Dendritic cell treated with granulocyte-macrophage colony-stimulating factor and Interleukin-4, amounts not matched to agents 40 ng/mL and 50 ng/mL, for 4 days (primary cell): Measurements from ENCODE around the gene ATP6V1C2.
A peak's percentile ranks its signal among the peaks of the same experiment; 100 is the strongest.
"Not testable (repeated sequence)": the region's sequence is repeated elsewhere in the genome, so short reads cannot be mapped to it uniquely, and the experiment has no call there.

ENCODE experiments used
- H3K27ac Mint-ChIP-seq: one replicate; pipeline ENCODE4 v1.8.0; 2022; ENCODE audit warnings: mild to moderate bottlenecking, mixed read lengths
- H3K27me3 Mint-ChIP-seq: one replicate; pipeline ENCODE4 v1.8.0; 2022; ENCODE audit warnings: mild to moderate bottlenecking, mixed read lengths
- H3K36me3 Mint-ChIP-seq: one replicate; pipeline ENCODE4 v1.8.0; 2022; ENCODE audit warnings: low read depth, mixed read lengths
- H3K4me1 Mint-ChIP-seq: one replicate; pipeline ENCODE4 v1.8.0; 2022; ENCODE audit warnings: low read depth, mixed read lengths
- H3K4me3 Mint-ChIP-seq: one replicate; pipeline ENCODE4 v1.8.0; 2022; ENCODE audit warnings: mild to moderate bottlenecking, moderate library complexity, mixed read lengths
- H3K9me3 Mint-ChIP-seq: one replicate; pipeline ENCODE4 v1.8.0; 2022; ENCODE audit warnings: mixed read lengths
- intact Hi-C: fragments of 100-400 bp; cut with micrococcal nuclease; formaldehyde crosslinking; loops from one replicate; pipeline ENCODE4 v1.15.0; 2022

The ATP6V1C2 gene

GRCh38 chr2:10792001-10792634 lies 70.7 kb downstream of the ATP6V1C2 start:
- Mint-ChIP-seq H3K4me3 (no peak overlapping the region), H3K27ac (no peak overlapping the region), H3K27me3 (no peaks in the 10 kb centered on the region), H3K36me3 (peaks cover 100% of the 10 kb centered on the region), H3K4me1 (no peaks in the 10 kb centered on the region), H3K9me3 (no peaks in the 10 kb centered on the region)
- intact Hi-C loops = no loop called here

GRCh38 chr2:10792660-10793400 lies 71.4 kb downstream of the ATP6V1C2 start:
- intact Hi-C loops = no loop called here
- H3K36me3 Mint-ChIP-seq = peaks cover 100% of the 10 kb centered on the region

GRCh38 chr2:10793816-10794215 lies 72.4 kb downstream of the ATP6V1C2 start:
- Mint-ChIP-seq H3K9me3 (no peaks in the 10 kb centered on the region), H3K4me1 (no peaks in the 10 kb centered on the region), H3K36me3 (peaks cover 100% of the 10 kb centered on the region), H3K27ac (no peak overlapping the region), H3K4me3 (no peak overlapping the region), H3K27me3 (no peaks in the 10 kb centered on the region)
- intact Hi-C loops = no loop called here

More at GRCh38 chr2:10792660-10793400, 71.4 kb downstream of the ATP6V1C2 start:
- Mint-ChIP-seq H3K4me1 (no peaks in the 10 kb centered on the region), H3K9me3 (no peaks in the 10 kb centered on the region), H3K27me3 (no peaks in the 10 kb centered on the region), H3K27ac (no peak overlapping the region), H3K4me3 (no peak overlapping the region)

- no peaks in the 10 kb centered on the region for H3K9me3 Mint-ChIP-seq
- H3K36me3 Mint-ChIP-seq = peaks cover 100% of the 10 kb centered on the region
- intact Hi-C loops = no loop called here
- H3K27me3 Mint-ChIP-seq = no peaks in the 10 kb centered on the region
- no peak overlapping the region for H3K27ac Mint-ChIP-seq
- H3K4me1 Mint-ChIP-seq = no peaks in the 10 kb centered on the region
- H3K4me3 Mint-ChIP-seq = no peak overlapping the region
Measured at GRCh38 chr2:10794876-10795275, 73.4 kb downstream of the ATP6V1C2 start.

- H3K27ac Mint-ChIP-seq = no peak overlapping the region
- no peaks in the 10 kb centered on the region for H3K27me3 Mint-ChIP-seq
- no peaks in the 10 kb centered on the region for H3K4me1 Mint-ChIP-seq
- no peak overlapping the region for H3K4me3 Mint-ChIP-seq
- H3K9me3 Mint-ChIP-seq = no peaks in the 10 kb centered on the region
- intact Hi-C loops = no loop called here
- peaks cover 100% of the 10 kb centered on the region for H3K36me3 Mint-ChIP-seq
Measured at GRCh38 chr2:10795508-10796046, 74.1 kb downstream of the ATP6V1C2 start.

GRCh38 chr2:10796703-10797102 lies 75.3 kb downstream of the ATP6V1C2 start:
- Mint-ChIP-seq H3K27me3 (no peaks in the 10 kb centered on the region), H3K4me3 (no peak overlapping the region), H3K4me1 (no peaks in the 10 kb centered on the region), H3K36me3 (peaks cover 100% of the 10 kb centered on the region), H3K27ac (no peak overlapping the region), H3K9me3 (no peaks in the 10 kb centered on the region)
- intact Hi-C loops = no loop called here

GRCh38 chr2:10798783-10799182 lies 77.4 kb downstream of the ATP6V1C2 start:
- Mint-ChIP-seq H3K36me3 (peaks cover 94% of the 10 kb centered on the region), H3K4me3 (no peak overlapping the region), H3K27ac (no peak overlapping the region), H3K4me1 (peaks cover 11% of the 10 kb centered on the region), H3K9me3 (no peaks in the 10 kb centered on the region), H3K27me3 (no peaks in the 10 kb centered on the region)
- intact Hi-C loops = no loop called here

- Mint-ChIP-seq H3K27me3 (no peaks in the 10 kb centered on the region), H3K27ac (no peak overlapping the region), H3K4me1 (peaks cover 11% of the 10 kb centered on the region), H3K9me3 (no peaks in the 10 kb centered on the region), H3K4me3 (no peak overlapping the region), H3K36me3 (peaks cover 82% of the 10 kb centered on the region)
- intact Hi-C loops = no loop called here
Measured at GRCh38 chr2:10800163-10800562, 78.7 kb downstream of the ATP6V1C2 start.

GRCh38 chr2:10802657-10803056 lies 81.2 kb downstream of the ATP6V1C2 start:
- peaks cover 65% of the 10 kb centered on the region for H3K36me3 Mint-ChIP-seq
- no peaks in the 10 kb centered on the region for H3K9me3 Mint-ChIP-seq
- no peak overlapping the region for H3K4me3 Mint-ChIP-seq
- intact Hi-C loops = no loop called here
- H3K4me1 Mint-ChIP-seq = peaks cover 17% of the 10 kb centered on the region
- peak overlapping the region; percentile 37 for H3K27ac Mint-ChIP-seq
- H3K27me3 Mint-ChIP-seq = no peaks in the 10 kb centered on the region

- H3K4me3 Mint-ChIP-seq, H3K9me3 Mint-ChIP-seq, intact Hi-C loops, H3K27ac Mint-ChIP-seq, H3K27me3 Mint-ChIP-seq: not testable (repeated sequence)
- Mint-ChIP-seq H3K36me3 (peaks cover 50% of the 10 kb centered on the region), H3K4me1 (peaks cover 39% of the 10 kb centered on the region)
Measured at GRCh38 chr2:10805990-10806389, 84.6 kb downstream of the ATP6V1C2 start.

- no peaks in the 10 kb centered on the region for H3K9me3 Mint-ChIP-seq
- intact Hi-C loops = no loop called here
- H3K27me3 Mint-ChIP-seq = no peaks in the 10 kb centered on the region
- no peak overlapping the region for H3K27ac Mint-ChIP-seq
- peaks cover 46% of the 10 kb centered on the region for H3K36me3 Mint-ChIP-seq
- no peak overlapping the region for H3K4me3 Mint-ChIP-seq
- peaks cover 44% of the 10 kb centered on the region for H3K4me1 Mint-ChIP-seq
Measured at GRCh38 chr2:10806543-10806942, 85.1 kb downstream of the ATP6V1C2 start.

- peak overlapping the region; percentile 91 for H3K27ac Mint-ChIP-seq
- peaks cover 3% of the 10 kb centered on the region for H3K27me3 Mint-ChIP-seq
- no peaks in the 10 kb centered on the region for H3K9me3 Mint-ChIP-seq
- H3K4me1 Mint-ChIP-seq = peaks cover 50% of the 10 kb centered on the region
- intact Hi-C loops = loop anchor here (10.0 kb wide), 3 partner anchors 66 to 686 kb away; partner anchors contain the start of genes ROCK2 and RRM2
- H3K36me3 Mint-ChIP-seq = peaks cover 35% of the 10 kb centered on the region
- peak overlapping the region; percentile 89 for H3K4me3 Mint-ChIP-seq
Measured at GRCh38 chr2:10810202-10811161, 89.1 kb downstream of the ATP6V1C2 start.

GRCh38 chr2:10811517-10811916 lies 90.1 kb downstream of the ATP6V1C2 start:
- Mint-ChIP-seq H3K36me3 (peaks cover 28% of the 10 kb centered on the region), H3K27me3 (peaks cover 6% of the 10 kb centered on the region), H3K27ac (peak overlapping the region; percentile 91), H3K9me3 (no peaks in the 10 kb centered on the region), H3K4me3 (peak overlapping the region; percentile 89), H3K4me1 (peaks cover 52% of the 10 kb centered on the region)
- intact Hi-C loops = loop anchor here (10.0 kb wide), 3 partner anchors 67 to 687 kb away; partner anchors contain the start of genes ROCK2 and RRM2
